GM21825 (cell line): ENCODE measurements around the gene CCM2L.

Experiments
- ATAC-seq: cut with Tn5 transposase; IDR thresholded peaks from one replicate; pipeline ENCODE4 v1.9.1; 2021; ENCODE audit warnings: mild to moderate bottlenecking, moderate library complexity; ENCODE audit not compliant: unreplicated experiment

Gene CCM2L

GRCh38 chr20:32010101-32010500 is at the start of gene CCM2L:
Gene CCM2L (plus strand): TSS chr20:32010438. CDS start chr20:32010455, 17 bp downstream.
- ATAC-seq: no peak

GRCh38 chr20:31962761-31963160 is 47.5 kb upstream of the CCM2L start:
- no peak for ATAC-seq

GRCh38 chr20:31963889-31964288 is 46.3 kb upstream of the CCM2L start:
- ATAC-seq: no peak

GRCh38 chr20:31966991-31967655 is 43.1 kb upstream of the CCM2L start:
- ATAC-seq: no peak

GRCh38 chr20:31967830-31968249 is 42.4 kb upstream of the CCM2L start, which contains the start of gene XKR7:
Gene XKR7 (plus strand): TSS chr20:31968151. CDS start chr20:31968176, 25 bp downstream.
- ATAC-seq: no peak

GRCh38 chr20:31968291-31969126 is 41.7 kb upstream of the CCM2L start:
- ATAC-seq: no peak

- no peak for ATAC-seq
Measured at GRCh38 chr20:31969991-31970390, 40.2 kb upstream of the CCM2L start.

- ATAC-seq: no peak
Measured at GRCh38 chr20:31972471-31973021, 37.7 kb upstream of the CCM2L start.

- no peak for ATAC-seq
Measured at GRCh38 chr20:31974296-31974695, 35.9 kb upstream of the CCM2L start.

GRCh38 chr20:31974951-31975487 is 35.2 kb upstream of the CCM2L start:
- ATAC-seq: no peak

- ATAC-seq: no peak
Measured at GRCh38 chr20:31975874-31976273, 34.4 kb upstream of the CCM2L start.

- ATAC-seq: no peak
Measured at GRCh38 chr20:31977080-31977479, 33.2 kb upstream of the CCM2L start.

GRCh38 chr20:31979713-31980426 is 30.4 kb upstream of the CCM2L start:
- ATAC-seq: no peak

GRCh38 chr20:31981784-31982183 is 28.5 kb upstream of the CCM2L start:
- no peak for ATAC-seq

GRCh38 chr20:31984981-31985471 is 25.2 kb upstream of the CCM2L start:
- no peak for ATAC-seq

- ATAC-seq: no peak
Measured at GRCh38 chr20:31987744-31988143, 22.5 kb upstream of the CCM2L start.

GRCh38 chr20:31988430-31989015 is 21.7 kb upstream of the CCM2L start:
- no peak for ATAC-seq

GRCh38 chr20:31989030-31989645 is 21.1 kb upstream of the CCM2L start:
- no peak for ATAC-seq

- no peak for ATAC-seq
Measured at GRCh38 chr20:31990641-31991338, 19.4 kb upstream of the CCM2L start.
